Panc1 (cell line): ENCODE measurements around the gene METTL24.

Source experiments
- CTCF ChIP-seq: fragments of 450-650 bp; IDR thresholded peaks from 2 replicates; pipeline ENCODE4 v1.5.1; 2017; ENCODE audit warnings: mild to moderate bottlenecking
- POLR2AphosphoS5 ChIP-seq: IDR thresholded peaks from 2 replicates; pipeline ENCODE4 v1.6.1; 2012; ENCODE audit warnings: mild to moderate bottlenecking, low read depth, low read length, moderate library complexity
- SIN3A ChIP-seq: IDR thresholded peaks from 2 replicates; pipeline ENCODE4 v1.6.1; 2012; ENCODE audit warnings: low read depth, mild to moderate bottlenecking, low read length, moderate library complexity, borderline replicate concordance; ENCODE audit not compliant: insufficient read depth
- TCF7L2 ChIP-seq: IDR thresholded peaks from 2 replicates; pipeline ENCODE4 v1.6.1; 2011; ENCODE audit warnings: mild to moderate bottlenecking, low read depth, low read length, inconsistent platforms

- TF ChIP-seq CTCF (no peak), POLR2AphosphoS5 (no peak), TCF7L2 (no peak), SIN3A (no peak)
These were observed 508 bp upstream of the METTL24 start for GRCh38 chr6:110358553-110359160.
